ENCODE data around the gene HAPLN2.
"Not testable (repeated sequence)": the region's sequence is repeated elsewhere in the genome, so short reads cannot be mapped to it uniquely, and the experiment has no call there.

HAPLN2 gene

GRCh38 chr1:156602557-156602993, 16.6 kb upstream of the HAPLN2 start:
- no peak overlapping the region for H3K4me3 ChIP-seq (ENCODE audit: low read depth, low read length)
- TF ChIP-seq CTCF (IDR thresholded peaks at IDR 0.05; ENCODE audit: low read depth, low read length, missing control alignments) = peak; percentile 46
- DNase-seq (ENCODE audit: low read depth) = no peak

- not testable (repeated sequence) for H3K4me3 ChIP-seq (ENCODE audit: low read depth, low read length); DNase-seq (ENCODE audit: low read depth)
These were observed 11.9 kb upstream of the HAPLN2 start for GRCh38 chr1:156607344-156607743.

GRCh38 chr1:156608036-156608674, 11.1 kb upstream of the HAPLN2 start:
- H3K4me3 ChIP-seq (ENCODE audit: low read depth, low read length) = no peak overlapping the region
- TF ChIP-seq CTCF (IDR thresholded peaks at IDR 0.05; ENCODE audit: low read depth, low read length, missing control alignments) = peak; percentile 85
- DNase-seq (ENCODE audit: low read depth) = no peak

GRCh38 chr1:156608981-156609380, 10.2 kb upstream of the HAPLN2 start:
- no peak for DNase-seq (ENCODE audit: low read depth)
- TF ChIP-seq CTCF (IDR thresholded peaks at IDR 0.05; ENCODE audit: low read depth, low read length, missing control alignments) = peak; percentile 67
- no peak overlapping the region for H3K4me3 ChIP-seq (ENCODE audit: low read depth, low read length)

- not testable (repeated sequence) for DNase-seq (ENCODE audit: low read depth); H3K4me3 ChIP-seq (ENCODE audit: low read depth, low read length)
These were observed 9.1 kb upstream of the HAPLN2 start for GRCh38 chr1:156610072-156610471.

GRCh38 chr1:156612666-156613065, 6.5 kb upstream of the HAPLN2 start:
- H3K4me3 ChIP-seq (ENCODE audit: low read depth, low read length) = no peak overlapping the region
- DNase-seq (ENCODE audit: low read depth) = no peak
- no peak for TF ChIP-seq CTCF (IDR thresholded peaks at IDR 0.05; ENCODE audit: low read depth, low read length, missing control alignments)

GRCh38 chr1:156615946-156616345, 3.3 kb upstream of the HAPLN2 start:
- DNase-seq (ENCODE audit: low read depth) = no peak
- no peak for TF ChIP-seq CTCF (IDR thresholded peaks at IDR 0.05; ENCODE audit: low read depth, low read length, missing control alignments)
- H3K4me3 ChIP-seq (ENCODE audit: low read depth, low read length) = no peak overlapping the region

- DNase-seq (ENCODE audit: low read depth) = no peak
- H3K4me3 ChIP-seq (ENCODE audit: low read depth, low read length) = no peak overlapping the region
- no peak for TF ChIP-seq CTCF (IDR thresholded peaks at IDR 0.05; ENCODE audit: low read depth, low read length, missing control alignments)
These were observed 2.8 kb upstream of the HAPLN2 start for GRCh38 chr1:156616463-156616862.

Data from GM12864 (cell line).